Nephron (organoid): ENCODE measurements around the gene ARPC5L.

Source experiments
- H3K27ac Mint-ChIP-seq, 3 experiments: 2 replicates each; pipeline ENCODE4 v1.8.0; 2020; ENCODE audit warnings: mixed read lengths in 3 of 3, mild to moderate bottlenecking in 2 of 3, moderate library complexity in 1 of 3
- H3K27me3 Mint-ChIP-seq: 2 replicates; pipeline ENCODE4 v1.8.0; 2021; ENCODE audit warnings: low read depth, mild to moderate bottlenecking, moderate library complexity, mixed read lengths
- H3K36me3 Mint-ChIP-seq: 2 replicates; pipeline ENCODE4 v1.8.0; 2020; ENCODE audit warnings: low read depth, mixed read lengths
- H3K4me1 Mint-ChIP-seq: 2 replicates; pipeline ENCODE4 v1.8.0; 2020; ENCODE audit warnings: mixed read lengths
- H3K4me3 Mint-ChIP-seq, 3 experiments: 2 replicates each; pipeline ENCODE4 v1.8.0; 2020; ENCODE audit warnings: mild to moderate bottlenecking in 3 of 3, mixed read lengths in 3 of 3, moderate library complexity in 2 of 3
- H3K9me3 Mint-ChIP-seq: 2 replicates; pipeline ENCODE4 v1.8.0; 2020; ENCODE audit warnings: mixed read lengths
- TF ChIP-seq, protein P1 (sequence below), 3 experiments: fragments of 200-600 bp; sonication (generic); IDR thresholded peaks; one replicate each; pipeline ENCODE4 v1.5.0; 2021; ENCODE audit warnings: antibody characterized with exemption in 3 of 3; ENCODE audit not compliant: unreplicated experiment in 3 of 3

Gene ARPC5L

GRCh38 chr9:124869466-124869985, 7.6 kb downstream of the ARPC5L start:
- Mint-ChIP-seq H3K27me3 (no peaks in the 10 kb centered on the region), H3K27ac (peak overlapping the region; percentile 85 to 96 (median 96)), H3K9me3 (no peaks in the 10 kb centered on the region), H3K4me1 (peaks cover 34% of the 10 kb centered on the region), H3K36me3 (peaks cover 14% of the 10 kb centered on the region), H3K4me3 (peak overlapping the region; percentile 96 to 97 (median 96))
- TF ChIP-seq, protein P1, sequence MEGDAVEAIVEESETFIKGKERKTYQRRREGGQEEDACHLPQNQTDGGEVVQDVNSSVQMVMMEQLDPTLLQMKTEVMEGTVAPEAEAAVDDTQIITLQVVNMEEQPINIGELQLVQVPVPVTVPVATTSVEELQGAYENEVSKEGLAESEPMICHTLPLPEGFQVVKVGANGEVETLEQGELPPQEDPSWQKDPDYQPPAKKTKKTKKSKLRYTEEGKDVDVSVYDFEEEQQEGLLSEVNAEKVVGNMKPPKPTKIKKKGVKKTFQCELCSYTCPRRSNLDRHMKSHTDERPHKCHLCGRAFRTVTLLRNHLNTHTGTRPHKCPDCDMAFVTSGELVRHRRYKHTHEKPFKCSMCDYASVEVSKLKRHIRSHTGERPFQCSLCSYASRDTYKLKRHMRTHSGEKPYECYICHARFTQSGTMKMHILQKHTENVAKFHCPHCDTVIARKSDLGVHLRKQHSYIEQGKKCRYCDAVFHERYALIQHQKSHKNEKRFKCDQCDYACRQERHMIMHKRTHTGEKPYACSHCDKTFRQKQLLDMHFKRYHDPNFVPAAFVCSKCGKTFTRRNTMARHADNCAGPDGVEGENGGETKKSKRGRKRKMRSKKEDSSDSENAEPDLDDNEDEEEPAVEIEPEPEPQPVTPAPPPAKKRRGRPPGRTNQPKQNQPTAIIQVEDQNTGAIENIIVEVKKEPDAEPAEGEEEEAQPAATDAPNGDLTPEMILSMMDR (IDR thresholded peaks at IDR 0.05; ENCODE audit: unreplicated experiment in 3 of 3): no peak

DNA sequence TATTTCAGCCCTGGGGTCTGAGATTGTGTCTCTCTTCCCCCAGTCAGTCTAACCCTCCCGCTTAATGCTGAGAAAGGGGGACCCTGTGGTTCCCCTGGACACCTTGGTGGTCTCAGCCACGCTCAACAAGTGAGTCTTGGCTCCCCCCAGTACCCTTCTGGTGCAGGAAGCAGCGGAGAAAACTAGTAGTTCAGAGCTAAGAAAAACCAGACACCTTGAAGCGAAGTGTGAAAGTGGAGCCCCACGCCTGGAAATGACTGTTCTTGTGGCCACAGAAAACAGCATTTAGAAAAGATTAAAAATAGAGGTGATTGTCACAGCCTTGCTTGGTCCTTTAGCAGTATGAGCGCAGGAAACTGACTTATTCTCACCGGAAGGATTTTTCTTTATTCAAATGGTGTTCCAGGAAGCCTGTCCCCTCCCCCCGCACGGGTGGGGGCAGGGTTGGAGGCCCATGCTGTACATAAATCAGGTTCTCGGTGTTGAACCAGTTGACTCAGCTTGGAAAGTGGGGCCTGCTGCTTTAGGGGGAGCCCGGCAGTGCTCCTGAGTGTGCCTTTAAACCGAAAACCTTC, 8.1 kb downstream of the ARPC5L start:
- no peaks in the 10 kb centered on the region for H3K27me3 Mint-ChIP-seq
- peaks cover 20% of the 10 kb centered on the region for H3K36me3 Mint-ChIP-seq
- peak overlapping the region; percentile 85 to 96 (median 96) for H3K27ac Mint-ChIP-seq
- peak overlapping the region; percentile 96 to 97 (median 96) for H3K4me3 Mint-ChIP-seq
- peaks cover 34% of the 10 kb centered on the region for H3K4me1 Mint-ChIP-seq
- TF ChIP-seq, protein P1 (IDR thresholded peaks at IDR 0.05; ENCODE audit: unreplicated experiment in 3 of 3): no peak
- H3K9me3 Mint-ChIP-seq: no peaks in the 10 kb centered on the region

GRCh38 chr9:124870723-124871122, 8.8 kb downstream of the ARPC5L start:
- Mint-ChIP-seq H3K4me3 (peak overlapping the region; percentile 96 to 97 (median 96)), H3K27ac (peak overlapping the region; percentile 85 to 96 (median 96)), H3K27me3 (no peaks in the 10 kb centered on the region), H3K9me3 (no peaks in the 10 kb centered on the region), H3K36me3 (peaks cover 24% of the 10 kb centered on the region), H3K4me1 (peaks cover 34% of the 10 kb centered on the region)
- TF ChIP-seq, protein P1 (IDR thresholded peaks at IDR 0.05; ENCODE audit: unreplicated experiment in 3 of 3): no peak

DNA sequence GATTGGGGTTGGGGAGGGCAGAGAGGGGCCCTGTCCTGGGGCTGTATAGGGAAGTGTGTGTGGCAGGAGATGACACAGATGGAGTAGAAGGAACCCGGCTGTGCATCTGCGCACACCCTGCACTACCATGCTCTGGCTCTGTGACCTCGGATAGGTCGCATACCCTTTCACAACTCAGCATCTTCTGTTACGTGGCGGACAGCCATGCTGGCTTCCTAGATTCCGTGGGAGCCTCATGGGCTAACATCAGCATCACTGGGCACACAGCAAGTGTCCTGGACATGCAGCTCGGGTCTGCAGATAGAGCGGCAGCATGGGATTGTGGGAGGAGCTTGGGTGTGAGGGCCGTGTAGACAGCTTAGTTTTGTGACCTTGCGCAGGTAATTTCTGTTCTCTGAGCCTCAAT, 9.2 kb downstream of the ARPC5L start:
- H3K27ac Mint-ChIP-seq: peak overlapping the region in 2 of 3 experiments; percentile 85 to 96
- H3K27me3 Mint-ChIP-seq: no peaks in the 10 kb centered on the region
- H3K4me1 Mint-ChIP-seq: peaks cover 34% of the 10 kb centered on the region
- peak overlapping the region; percentile 96 to 97 (median 96) for H3K4me3 Mint-ChIP-seq
- no peaks in the 10 kb centered on the region for H3K9me3 Mint-ChIP-seq
- H3K36me3 Mint-ChIP-seq: peaks cover 24% of the 10 kb centered on the region
- TF ChIP-seq, protein P1 (IDR thresholded peaks at IDR 0.05; ENCODE audit: unreplicated experiment in 3 of 3): no peak

DNA sequence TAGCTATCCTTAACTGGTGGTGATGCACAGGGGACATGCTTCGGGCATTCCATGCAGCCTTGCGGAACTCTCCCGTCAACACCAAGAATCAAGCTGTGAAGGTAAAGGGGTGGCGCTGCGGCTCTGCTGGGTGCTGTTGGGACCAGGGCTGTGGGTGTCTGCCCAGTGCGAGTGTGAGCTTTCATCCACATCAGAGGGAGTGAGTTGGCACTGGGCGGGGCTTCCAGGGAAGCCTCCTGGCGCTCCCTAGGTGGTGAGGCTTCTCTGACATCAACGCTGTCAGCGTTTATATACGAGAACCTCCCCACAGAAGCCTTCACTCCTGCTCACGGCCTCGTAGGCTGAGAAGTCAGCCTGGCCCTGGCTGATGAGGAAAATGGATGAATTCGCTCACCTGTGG, 11.7 kb downstream of the ARPC5L start:
- H3K27me3 Mint-ChIP-seq: no peaks in the 10 kb centered on the region

More for the DNA sequence above, 11.7 kb downstream of the ARPC5L start:
- Mint-ChIP-seq H3K9me3 (no peaks in the 10 kb centered on the region), H3K36me3 (peaks cover 39% of the 10 kb centered on the region), H3K4me1 (peaks cover 32% of the 10 kb centered on the region), H3K27ac (no peak overlapping the region), H3K4me3 (no peak overlapping the region)
- TF ChIP-seq, protein P1 (IDR thresholded peaks at IDR 0.05; ENCODE audit: unreplicated experiment in 3 of 3): no peak
